HL-60 (cell line): ENCODE results near the gene KMT2C.

ENCODE experiments used
- DNase-seq, 2 experiments: peaks; one replicate each; pipeline ENCODE4 v3.0.0-alpha.2; 2010 to 2020; ENCODE audit warnings: low read depth in 1 of 2, low spot score in 1 of 2
- H3K27ac ChIP-seq: fragments of 250-450 bp; sonication (Bioruptor Pico); replicated peaks from 2 replicates; pipeline ENCODE4 v1.5.1; 2020; ENCODE audit warnings: mild to moderate bottlenecking, moderate library complexity
- H3K27me3 ChIP-seq: fragments of 250-450 bp; sonication (Bioruptor Pico); 2 replicates; pipeline ENCODE4 v1.5.1; 2021; ENCODE audit warnings: mild to moderate bottlenecking, moderate library complexity; ENCODE audit not compliant: insufficient read depth, poor library complexity, severe bottlenecking
- H3K4me3 ChIP-seq: replicated peaks from 2 replicates; pipeline ENCODE4 v1.5.1; 2011; ENCODE audit warnings: mild to moderate bottlenecking, control low read depth, low read length; ENCODE audit not compliant: insufficient read depth
- GABPA ChIP-seq: IDR thresholded peaks from 2 replicates; pipeline ENCODE4 v1.6.1; 2012; ENCODE audit warnings: low read depth
- POLR2AphosphoS5 ChIP-seq: IDR thresholded peaks from 2 replicates; pipeline ENCODE4 v1.6.1; 2012; ENCODE audit warnings: low read depth
- REST ChIP-seq: IDR thresholded peaks from 2 replicates; pipeline ENCODE4 v1.6.1; 2012; ENCODE audit warnings: low read depth; ENCODE audit not compliant: insufficient replicate concordance
- SPI1 ChIP-seq: IDR thresholded peaks from 2 replicates; pipeline ENCODE4 v1.6.1; 2012; ENCODE audit warnings: low read depth, mild to moderate bottlenecking, borderline replicate concordance
- TF ChIP-seq, protein P1 (sequence below): IDR thresholded peaks from one replicate; pipeline ENCODE4 v1.5.1; 2011; ENCODE audit warnings: low read length, control low read depth, inconsistent platforms; ENCODE audit not compliant: insufficient read depth

Gene KMT2C

DNA sequence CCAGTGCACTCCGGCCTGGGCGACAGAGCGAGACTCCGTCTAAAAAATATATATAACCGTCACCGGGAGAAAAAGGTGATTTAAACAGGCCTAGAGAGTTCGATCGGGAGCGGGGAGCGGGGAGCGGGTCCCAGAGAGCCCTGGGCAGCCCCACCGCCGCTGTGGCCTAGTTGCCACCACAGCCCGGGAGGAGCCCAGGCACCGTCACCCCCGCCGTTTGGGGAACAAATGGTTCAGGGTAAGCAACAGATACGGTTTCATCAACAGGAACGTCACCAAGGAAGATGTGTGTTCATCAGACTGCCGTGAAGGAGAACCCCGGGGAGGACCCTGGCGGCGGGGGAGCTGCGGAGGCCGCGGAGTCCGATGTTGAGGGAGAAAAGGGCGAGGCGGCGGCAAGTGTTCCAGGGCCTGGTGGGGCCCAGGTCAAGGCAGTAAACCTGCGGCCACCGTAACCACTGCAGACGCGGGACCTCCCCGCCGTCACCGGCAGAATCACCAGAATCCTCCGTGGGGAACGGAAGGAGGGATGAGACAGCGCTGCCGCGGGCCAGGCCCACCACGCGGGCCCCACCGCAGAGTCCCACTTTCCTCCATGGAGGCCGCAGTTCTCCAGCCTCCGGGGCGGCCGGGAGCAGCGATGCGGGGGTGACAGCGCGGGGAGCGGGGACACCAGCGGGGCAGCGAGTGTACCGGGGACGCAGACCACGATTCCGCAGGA lies 306.9 kb downstream of the KMT2C start:
- no peak for DNase-seq
- H3K4me3 ChIP-seq: no peak overlapping the region
- no peaks in the 10 kb centered on the region for H3K27me3 ChIP-seq
- TF ChIP-seq, protein P1, sequence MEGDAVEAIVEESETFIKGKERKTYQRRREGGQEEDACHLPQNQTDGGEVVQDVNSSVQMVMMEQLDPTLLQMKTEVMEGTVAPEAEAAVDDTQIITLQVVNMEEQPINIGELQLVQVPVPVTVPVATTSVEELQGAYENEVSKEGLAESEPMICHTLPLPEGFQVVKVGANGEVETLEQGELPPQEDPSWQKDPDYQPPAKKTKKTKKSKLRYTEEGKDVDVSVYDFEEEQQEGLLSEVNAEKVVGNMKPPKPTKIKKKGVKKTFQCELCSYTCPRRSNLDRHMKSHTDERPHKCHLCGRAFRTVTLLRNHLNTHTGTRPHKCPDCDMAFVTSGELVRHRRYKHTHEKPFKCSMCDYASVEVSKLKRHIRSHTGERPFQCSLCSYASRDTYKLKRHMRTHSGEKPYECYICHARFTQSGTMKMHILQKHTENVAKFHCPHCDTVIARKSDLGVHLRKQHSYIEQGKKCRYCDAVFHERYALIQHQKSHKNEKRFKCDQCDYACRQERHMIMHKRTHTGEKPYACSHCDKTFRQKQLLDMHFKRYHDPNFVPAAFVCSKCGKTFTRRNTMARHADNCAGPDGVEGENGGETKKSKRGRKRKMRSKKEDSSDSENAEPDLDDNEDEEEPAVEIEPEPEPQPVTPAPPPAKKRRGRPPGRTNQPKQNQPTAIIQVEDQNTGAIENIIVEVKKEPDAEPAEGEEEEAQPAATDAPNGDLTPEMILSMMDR: no peak
- TF ChIP-seq SPI1: no peak
- no peak for TF ChIP-seq REST
- TF ChIP-seq POLR2AphosphoS5: no peak
- no peak for TF ChIP-seq GABPA
- no peak overlapping the region for H3K27ac ChIP-seq

DNA sequence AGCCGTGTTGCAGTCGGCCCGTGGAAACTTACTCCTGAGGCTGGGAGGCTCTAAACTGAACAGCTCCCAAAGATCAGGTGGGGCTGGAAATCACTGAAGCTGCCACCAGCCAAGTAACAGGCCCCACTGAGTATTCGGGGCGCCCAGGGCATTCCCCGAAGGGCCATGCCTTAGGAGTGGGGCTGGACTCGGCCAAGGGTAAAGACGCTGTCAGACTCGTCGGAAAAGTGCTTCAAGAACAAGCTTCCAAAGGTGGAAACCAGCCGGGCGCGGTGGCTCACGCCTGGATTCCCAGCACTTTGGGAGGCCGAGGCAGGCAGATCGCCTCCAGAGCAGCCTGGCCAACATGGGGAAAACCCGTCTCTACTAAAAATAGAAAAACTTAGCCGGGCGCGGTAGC lies 307.6 kb downstream of the KMT2C start:
- no peak for DNase-seq
- Histone ChIP-seq H3K4me3 (no peak overlapping the region), H3K27me3 (no peaks in the 10 kb centered on the region), H3K27ac (no peak overlapping the region)
- TF ChIP-seq, protein P1: no peak
- no peak for TF ChIP-seq SPI1
- no peak for TF ChIP-seq REST

DNA sequence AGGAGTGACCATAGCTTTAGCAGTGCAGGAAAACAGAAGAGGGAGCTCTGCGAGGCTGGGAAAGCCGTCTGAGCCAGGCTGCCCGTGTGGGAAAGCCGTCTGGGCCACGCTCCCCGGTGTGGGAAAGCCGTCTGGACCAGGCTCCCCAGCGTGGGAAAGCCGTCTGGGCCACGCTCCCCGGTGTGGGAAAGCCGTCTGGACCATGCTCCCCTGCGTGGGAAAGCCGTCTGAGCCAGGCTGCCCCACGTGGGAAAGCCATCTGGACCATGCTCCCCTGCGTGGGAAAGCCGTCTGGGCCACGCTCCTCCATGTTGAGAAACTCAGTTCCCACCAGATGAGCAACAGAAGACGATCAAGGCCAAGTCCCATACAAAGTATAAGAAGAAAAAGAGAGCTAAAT lies 308.6 kb downstream of the KMT2C start:
- TF ChIP-seq REST: no peak
- TF ChIP-seq, protein P1: no peak
- no peak overlapping the region for H3K27ac ChIP-seq
- no peak for DNase-seq

More for the DNA sequence above, 308.6 kb downstream of the KMT2C start:
- Histone ChIP-seq H3K4me3 (no peak overlapping the region), H3K27me3 (no peaks in the 10 kb centered on the region)
